DOHH2 (cell line): ENCODE data around the gene CHRDL2.

Experiments used
- EZH2phosphoT487 ChIP-seq: fragments of 200-600 bp; sonication (generic); IDR thresholded peaks from 2 replicates; pipeline ENCODE4 v1.6.1; 2017; ENCODE audit warnings: borderline replicate concordance, mild to moderate bottlenecking, antibody characterized with exemption, low read length, moderate library complexity, mixed read lengths
- TF ChIP-seq, protein P1 (sequence below): fragments of 200-600 bp; sonication (generic); IDR thresholded peaks from one replicate; pipeline ENCODE4 v1.5.1; 2014; ENCODE audit warnings: antibody characterized with exemption, mild to moderate bottlenecking, low read depth, low read length; ENCODE audit not compliant: poor library complexity, severe bottlenecking

DNA sequence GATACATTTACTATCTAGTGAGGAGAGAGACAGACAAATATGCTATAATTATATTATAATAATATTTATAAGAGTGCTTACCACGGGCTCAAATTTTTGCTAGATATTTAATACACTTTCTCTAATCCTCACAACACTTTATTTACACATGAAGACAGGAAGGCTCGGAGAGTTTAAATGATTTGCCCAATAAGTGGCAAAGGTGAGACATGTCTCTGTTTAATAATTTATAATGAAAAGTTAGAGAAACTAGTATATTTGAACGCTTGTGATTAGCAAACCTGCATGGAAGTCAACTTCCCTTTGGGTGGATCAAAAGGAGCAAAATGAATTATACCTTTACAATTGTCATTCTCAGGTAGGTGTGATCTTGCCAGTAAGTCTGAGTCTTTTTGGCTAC, 83.4 kb downstream of the CHRDL2 start:
- TF ChIP-seq, protein P1, sequence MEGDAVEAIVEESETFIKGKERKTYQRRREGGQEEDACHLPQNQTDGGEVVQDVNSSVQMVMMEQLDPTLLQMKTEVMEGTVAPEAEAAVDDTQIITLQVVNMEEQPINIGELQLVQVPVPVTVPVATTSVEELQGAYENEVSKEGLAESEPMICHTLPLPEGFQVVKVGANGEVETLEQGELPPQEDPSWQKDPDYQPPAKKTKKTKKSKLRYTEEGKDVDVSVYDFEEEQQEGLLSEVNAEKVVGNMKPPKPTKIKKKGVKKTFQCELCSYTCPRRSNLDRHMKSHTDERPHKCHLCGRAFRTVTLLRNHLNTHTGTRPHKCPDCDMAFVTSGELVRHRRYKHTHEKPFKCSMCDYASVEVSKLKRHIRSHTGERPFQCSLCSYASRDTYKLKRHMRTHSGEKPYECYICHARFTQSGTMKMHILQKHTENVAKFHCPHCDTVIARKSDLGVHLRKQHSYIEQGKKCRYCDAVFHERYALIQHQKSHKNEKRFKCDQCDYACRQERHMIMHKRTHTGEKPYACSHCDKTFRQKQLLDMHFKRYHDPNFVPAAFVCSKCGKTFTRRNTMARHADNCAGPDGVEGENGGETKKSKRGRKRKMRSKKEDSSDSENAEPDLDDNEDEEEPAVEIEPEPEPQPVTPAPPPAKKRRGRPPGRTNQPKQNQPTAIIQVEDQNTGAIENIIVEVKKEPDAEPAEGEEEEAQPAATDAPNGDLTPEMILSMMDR = no peak
- no peak for TF ChIP-seq EZH2phosphoT487
